Hypothalamus (tissue), 51 donors: Measurements from ENCODE around the gene ITGAE.
"Not testable (repeated sequence)": the region's sequence is repeated elsewhere in the genome, so short reads cannot be mapped to it uniquely, and the experiment has no call there.

ENCODE experiments used
- DNase-seq, 51 donors: peaks; one replicate each; lab custom pipeline; 2025; lab: John Stamatoyannopoulos, UW

ITGAE gene

GRCh38 chr17:3798273-3799180 is 2.5 kb downstream of the ITGAE start:
- no peak for DNase-seq

- DNase-seq, result no peak
These were observed 4.2 kb downstream of the ITGAE start for GRCh38 chr17:3796822-3797170.

DNA sequence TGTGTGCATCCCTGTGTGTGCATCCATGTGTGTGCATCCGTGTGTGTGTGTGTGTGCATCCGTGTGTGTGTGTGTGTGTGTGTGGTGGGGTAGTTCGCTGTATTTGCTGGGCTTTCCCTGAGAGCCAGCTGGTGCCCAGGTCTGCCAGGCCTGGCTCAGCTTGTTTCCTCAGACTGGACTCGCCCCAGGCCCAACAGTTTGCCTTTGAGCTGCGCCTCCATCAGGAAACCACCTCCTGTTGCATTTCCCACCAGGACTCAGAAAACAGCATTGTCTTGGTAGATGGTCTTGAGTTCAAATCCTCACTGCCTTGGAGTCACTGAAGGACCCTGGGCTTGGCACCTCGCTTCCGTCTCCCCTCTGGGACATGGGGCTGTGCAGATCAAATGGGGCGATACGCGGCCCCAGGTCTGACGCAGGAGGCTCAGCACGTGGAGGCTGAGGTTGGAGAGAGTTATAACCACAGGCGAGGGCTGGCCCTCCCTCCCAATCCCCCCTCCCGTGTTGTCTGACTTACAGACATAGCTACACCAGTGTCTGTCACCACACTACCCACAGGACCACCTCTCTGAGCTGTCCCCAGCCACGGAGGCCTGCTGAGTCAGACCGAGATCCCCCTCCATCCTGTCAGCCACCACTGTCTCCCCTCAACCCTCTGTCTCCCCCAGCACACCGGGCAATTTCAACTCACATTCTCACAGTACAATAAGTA is 4.7 kb downstream of the ITGAE start:
- no peak for DNase-seq

DNA sequence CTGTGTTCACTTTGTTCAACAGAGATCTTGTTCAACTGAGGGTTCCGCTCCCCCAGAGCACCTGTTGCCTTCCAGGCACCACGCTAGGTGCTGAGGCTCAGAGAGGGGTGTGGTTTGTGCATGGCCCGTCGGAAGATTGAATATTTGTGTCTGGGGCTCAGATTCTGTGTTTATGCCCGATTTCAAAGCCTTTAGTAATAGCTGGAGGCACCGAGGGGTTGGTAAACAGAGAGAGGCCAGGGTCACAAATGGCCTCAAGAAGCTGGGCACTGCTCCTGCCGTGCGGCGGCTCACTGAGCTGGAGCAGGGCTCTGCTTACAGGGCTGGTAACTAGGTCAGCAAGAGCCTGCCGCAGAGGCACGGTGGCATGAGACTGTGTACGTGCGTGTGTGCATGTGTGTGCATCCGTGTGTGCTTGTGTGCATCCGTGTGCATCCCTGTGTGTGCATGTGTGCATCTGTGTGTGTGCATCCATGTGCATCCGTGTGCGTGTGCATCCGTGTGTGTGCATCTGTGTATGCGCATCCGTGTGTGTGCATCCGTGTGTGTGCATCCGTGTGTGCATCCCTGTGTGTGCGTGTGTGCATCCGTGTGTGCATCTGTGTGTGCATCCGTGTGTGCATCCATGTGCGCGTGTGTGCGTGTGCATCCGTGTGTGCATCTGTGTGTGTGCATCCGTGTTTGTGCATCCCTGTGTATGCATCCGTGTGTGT is 5.4 kb downstream of the ITGAE start:
- no peak for DNase-seq

DNA sequence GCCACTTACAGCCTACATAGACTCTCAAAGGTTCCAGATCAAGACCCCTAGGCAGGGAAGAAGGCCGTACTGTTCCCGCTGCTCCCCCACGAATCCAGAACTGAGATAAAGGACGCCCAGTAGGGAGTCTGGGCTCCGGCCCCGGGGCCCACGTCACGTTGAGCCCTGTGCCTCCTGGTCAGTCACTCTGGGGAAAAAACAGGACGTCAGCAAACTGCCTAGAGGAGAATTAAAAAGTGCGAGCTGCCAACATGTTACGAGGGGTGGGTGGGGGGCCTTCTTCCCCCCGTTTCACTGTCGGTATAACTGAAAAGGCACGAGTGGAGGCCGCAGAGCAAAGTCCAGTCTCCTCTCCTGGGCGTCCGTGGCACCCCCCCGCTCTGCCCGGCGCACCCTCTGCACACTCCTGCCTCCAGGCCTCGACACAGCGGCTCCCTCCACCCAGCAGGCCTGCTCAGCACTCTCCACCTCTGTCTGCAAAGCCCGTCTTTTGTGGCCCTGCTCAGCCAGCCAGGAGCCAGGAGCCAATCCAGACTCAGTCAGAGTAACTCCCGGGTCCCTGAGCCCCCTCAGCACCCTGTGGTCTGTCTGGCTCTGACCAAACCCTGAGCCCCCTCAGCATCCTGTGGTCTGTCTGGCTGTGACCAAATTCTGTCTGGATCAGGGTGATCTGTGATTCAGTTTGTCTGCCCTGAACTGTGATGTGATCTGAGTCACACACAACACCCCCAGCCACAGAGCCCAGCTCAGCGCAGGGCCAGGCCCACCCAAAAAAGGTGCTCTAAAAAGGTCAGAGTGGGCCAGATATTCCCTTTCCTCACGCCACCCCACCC is 6.2 kb downstream of the ITGAE start:
- peak in 1 of 51 donors; percentile 37 for DNase-seq

GRCh38 chr17:3794152-3794551 is 6.8 kb downstream of the ITGAE start:
- DNase-seq, result not testable (repeated sequence)

DNA sequence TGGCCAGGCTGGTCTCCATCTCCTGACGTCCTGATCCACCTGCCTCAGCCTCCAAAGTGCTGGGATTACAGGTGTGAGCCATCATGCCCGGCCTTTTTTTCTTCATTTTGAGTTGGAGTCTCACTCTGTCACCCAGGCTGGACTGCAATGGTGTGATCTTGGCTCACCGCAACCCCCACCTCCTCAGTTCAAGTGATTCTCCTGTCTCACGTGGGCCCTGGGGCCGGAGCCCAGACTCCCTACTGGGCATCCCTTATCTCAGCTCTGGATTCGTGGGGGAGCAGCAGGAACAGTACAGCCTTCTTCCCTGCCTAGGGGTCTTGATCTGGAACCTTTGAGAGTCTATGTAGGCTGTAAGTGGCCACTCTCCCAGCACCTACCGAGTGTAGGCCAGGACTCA is 7.7 kb downstream of the ITGAE start:
- not testable (repeated sequence) for DNase-seq

- DNase-seq, result peak in 28 of 51 donors; percentile 0 to 62 (median 27)
These were observed 8.5 kb downstream of the ITGAE start for GRCh38 chr17:3792481-3792880.

DNA sequence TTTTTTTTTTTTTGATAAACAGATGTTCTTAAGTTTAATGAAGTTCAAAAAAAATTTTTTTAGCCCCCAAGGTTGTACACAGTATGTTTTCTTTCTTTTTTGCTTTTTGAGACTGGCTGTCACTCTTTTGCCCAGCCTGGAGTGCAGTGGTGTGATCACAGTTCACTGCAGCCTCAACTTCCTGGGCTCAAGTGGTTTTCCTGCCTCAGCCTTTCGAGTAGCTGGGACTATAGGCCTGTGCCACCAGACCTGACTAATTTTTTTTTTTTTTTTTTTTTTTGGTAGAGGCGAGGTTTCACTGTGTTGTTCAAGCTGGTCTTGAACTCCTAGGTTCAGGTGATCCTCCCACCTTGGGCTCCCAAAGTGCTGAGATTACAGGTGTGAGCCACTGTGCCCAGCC is 12.8 kb downstream of the ITGAE start:
- DNase-seq, result no peak

DNA sequence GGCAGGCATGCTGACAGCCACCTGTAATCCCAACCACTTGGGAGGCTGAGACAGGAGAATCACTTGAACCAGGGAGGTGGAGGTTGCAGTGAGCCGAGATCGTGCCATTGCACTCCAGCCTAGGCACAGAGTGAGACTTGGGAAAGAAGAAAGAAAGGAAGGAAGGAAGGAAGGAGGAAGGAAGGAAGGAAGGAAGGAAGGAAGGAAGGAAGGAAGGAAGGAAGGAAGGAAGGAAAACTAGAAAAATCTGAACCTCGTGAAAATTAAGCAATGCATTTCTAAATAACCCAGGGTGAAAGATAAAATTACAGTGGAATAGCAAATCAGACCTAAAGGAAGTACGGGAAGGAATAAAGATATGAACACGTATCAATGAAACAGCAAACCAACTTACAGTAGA is 15.7 kb downstream of the ITGAE start:
- DNase-seq, result not testable (repeated sequence)

DNA sequence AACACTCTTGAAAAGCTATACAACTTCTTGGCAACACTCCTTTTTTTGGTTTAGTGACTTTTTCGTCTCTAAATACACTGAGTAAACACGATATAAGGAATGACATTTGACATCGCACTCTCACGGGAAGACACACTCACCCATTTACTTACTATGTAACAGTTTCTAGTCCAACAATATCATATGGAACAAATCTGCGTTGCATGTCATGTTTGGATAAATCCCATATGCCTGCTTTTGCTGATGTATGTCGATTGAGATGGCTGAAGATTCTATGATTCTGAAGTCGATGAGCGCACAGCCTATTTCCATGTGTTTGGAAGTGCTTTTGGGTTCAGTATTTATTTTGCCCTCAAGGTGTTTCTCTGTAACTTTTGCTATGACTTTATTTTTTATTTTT is 18.2 kb downstream of the ITGAE start:
- no peak for DNase-seq

DNA sequence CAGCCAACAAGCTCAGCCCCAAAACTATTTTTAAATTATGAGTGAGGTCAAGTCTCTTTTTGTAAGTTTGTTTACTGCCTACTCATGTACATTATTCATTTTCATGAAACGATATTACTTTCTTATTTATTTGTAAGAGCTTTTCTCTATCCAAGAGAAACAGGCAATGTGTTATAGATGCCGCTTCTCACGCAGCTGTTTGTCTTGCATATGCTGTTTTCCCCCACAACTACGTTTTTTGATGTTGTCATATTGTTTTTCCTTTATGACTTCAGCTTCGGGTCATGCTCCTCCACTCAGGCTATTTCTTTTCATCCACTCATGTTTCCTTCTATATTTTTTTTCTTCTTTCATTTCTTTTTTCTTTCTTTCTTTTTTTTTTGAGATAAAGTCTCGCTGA is 20.0 kb downstream of the ITGAE start:
- no peak for DNase-seq

DNA sequence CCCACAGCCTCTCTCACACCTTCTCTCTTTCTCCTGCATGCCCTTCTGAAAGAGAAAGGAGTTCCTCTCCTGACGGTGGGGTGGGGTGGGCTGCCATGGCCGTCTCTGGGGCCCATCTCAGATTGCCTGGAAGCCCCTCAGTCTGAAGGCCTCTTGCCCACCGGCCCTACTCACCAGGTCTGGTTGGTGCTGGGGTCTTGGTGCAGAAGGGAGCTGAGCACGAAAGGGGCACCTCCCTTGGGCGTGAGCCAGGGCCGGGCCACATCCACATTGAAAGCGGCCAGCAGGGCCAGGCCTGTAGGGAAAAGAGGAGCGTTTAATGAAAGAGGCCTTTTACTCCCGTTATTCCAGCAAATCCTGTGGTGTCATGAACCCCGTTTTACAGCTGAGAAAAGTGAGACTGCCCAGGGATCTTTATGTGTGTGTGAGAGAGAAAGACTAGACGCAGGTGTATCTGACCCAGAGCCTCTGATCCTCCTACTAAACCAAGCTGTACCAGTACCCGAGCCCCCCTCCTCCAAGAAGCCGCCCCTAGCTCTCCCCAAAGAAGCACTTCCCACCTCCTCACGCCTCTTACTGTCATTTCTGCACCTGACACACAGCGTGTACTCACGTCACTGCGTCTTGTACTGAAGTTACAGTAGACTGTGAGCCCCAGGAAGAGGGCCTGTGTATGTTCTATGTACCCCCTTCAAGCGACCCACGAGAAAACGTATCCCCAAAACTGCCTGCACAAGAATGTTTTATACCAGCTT is 23.4 kb downstream of the ITGAE start:
- DNase-seq, result no peak

DNA sequence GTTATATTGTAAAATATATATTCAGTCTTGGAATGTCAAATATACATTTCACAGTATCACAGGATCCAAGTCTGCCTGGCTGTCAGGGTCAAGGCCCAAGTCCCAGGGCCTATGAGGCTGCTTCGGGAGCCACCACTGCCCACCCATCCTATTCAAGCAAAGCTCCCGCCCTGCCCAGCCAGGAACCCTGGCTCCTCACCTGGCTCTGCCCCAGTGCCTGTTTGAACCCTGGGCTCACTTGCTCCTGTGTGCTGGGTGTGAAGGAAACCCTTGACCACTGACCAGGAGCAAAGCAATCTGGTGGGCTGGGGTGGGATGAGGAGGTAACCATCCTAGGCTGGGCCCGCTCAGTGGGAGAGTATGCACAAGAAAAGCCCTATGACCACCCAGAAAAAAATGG is 27.0 kb downstream of the ITGAE start:
- DNase-seq, result no peak

DNA sequence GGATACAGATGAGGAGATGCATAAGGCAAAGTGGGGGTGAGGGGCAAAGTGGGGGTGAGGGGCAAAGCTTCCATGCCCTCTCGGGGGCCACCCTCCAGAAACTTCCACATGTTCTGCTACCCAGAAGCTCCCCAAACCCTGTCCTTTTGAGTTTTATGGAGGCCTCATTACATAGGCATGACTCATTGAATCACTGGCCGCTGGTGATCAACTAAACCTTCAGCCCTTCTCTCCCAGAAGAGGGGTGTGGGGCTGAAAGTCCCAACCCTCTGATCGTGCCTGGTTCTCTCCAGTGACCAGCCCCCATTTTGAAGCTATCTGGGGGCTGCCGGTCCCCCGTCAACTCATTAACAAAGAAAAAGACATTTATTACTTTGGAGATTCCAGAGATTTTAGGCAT is 27.5 kb downstream of the ITGAE start:
- DNase-seq, result no peak

DNA sequence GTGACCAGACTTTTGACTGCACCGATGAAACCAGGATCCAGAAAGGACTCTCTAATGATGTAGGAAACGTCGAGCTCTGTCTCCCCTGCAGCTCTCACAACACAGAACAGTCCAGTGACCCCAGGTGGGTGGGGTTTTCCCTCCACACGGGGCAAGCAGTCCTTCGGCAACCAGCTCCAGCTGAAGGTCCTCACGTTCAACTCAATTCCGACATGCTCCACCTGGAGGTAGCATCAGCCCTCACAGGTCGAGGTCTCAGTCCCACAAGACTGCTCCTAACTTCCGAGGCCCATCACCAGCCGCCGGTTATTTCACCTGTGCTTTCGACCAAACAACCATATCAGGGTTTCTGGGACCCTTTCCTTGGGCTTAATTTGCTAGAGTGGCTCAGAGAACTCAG is 28.2 kb downstream of the ITGAE start:
- no peak for DNase-seq

GRCh38 chr17:3771140-3771539 is 29.8 kb downstream of the ITGAE start:
- DNase-seq, result peak in 1 of 51 donors; percentile 4

DNA sequence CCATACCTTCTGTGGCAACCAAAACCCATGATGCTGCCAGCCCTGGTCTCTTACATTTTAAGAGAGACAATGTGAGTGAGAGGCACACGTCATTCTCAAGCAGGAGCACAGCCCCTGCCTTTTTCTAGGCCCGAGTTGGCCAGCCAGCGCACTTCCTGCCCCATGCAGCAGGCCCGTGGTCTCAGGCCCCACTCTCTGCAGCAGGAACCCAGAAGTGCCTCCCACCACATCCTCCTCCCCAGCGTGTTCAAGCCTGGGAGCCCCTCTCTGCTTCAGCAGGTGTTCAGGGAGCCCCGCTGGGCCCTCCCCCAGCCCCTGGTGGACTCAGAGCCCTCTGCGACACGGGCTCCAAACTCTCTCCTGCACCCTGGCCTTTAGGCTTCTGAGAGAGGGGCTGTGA is 30.5 kb downstream of the ITGAE start:
- DNase-seq, result no peak

GRCh38 chr17:3768769-3769168 is 32.2 kb downstream of the ITGAE start:
- DNase-seq, result no peak

- no peak for DNase-seq
These were observed 32.6 kb downstream of the ITGAE start for GRCh38 chr17:3768341-3768740.
